ENCODE data around the gene TCEAL7. TPM values are rescaled to one million over a fixed set of nuclear protein-coding genes. Genes with fewer than 3 reads are reported as not detected.
A peak's percentile ranks its signal among the peaks of the same experiment; 100 is the strongest.

TCEAL7 gene
- polyA plus RNA-seq, 1 experiment = 5.5 TPM

- DNase-seq (ENCODE audit: low read depth) = no peak
- TF ChIP-seq CTCF (IDR thresholded peaks at IDR 0.05; ENCODE audit: insufficient read depth, low read depth, low read length) = no peak
- CTCF ChIA-PET = interaction anchor here (1.1 kb wide), 1 partner anchor 96 kb away, joined by 3 read pairs; no protein-coding TSS in a partner anchor
- no peaks in the 10 kb centered on the region for H3K36me3 ChIP-seq (ENCODE audit: control insufficient read depth, insufficient read depth, low read length)
- H3K27me3 ChIP-seq (ENCODE audit: control insufficient read depth, insufficient read depth, low read length) = no peaks in the 10 kb centered on the region
- POLR2A ChIA-PET = interaction anchor here (1.1 kb wide), 1 partner anchor 11 kb away, joined by 4 read pairs; the partner anchor contains the start of gene TCEAL9
- no peak overlapping the region for H3K4me3 ChIP-seq (ENCODE audit: low read depth, low read length)
Observed at GRCh38 chrX:103367502-103367901, 37.5 kb downstream of the TCEAL7 start.

DNA sequence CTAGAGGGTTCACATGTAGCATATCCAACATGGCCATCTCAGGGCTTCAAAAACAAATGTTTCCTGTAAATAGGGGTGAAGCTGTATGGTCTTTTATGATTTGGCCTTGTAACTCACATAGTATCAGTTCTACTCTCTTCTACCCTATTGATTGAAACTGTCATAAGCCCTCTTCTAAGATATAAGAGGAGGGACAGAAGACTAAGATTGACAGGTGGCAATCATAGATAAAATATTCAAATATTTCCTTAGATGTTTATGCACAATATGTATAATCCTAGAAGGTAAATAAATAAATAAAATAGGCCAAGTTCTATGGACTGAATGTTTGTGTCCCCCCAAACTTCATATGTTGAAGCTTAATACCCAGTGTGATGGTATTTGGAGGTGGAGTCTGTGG, 39.4 kb downstream of the TCEAL7 start:
- DNase-seq (ENCODE audit: low read depth) = no peak
- POLR2A ChIA-PET = no interaction called here
- Histone ChIP-seq H3K36me3 (ENCODE audit: control insufficient read depth, insufficient read depth, low read length) (no peaks in the 10 kb centered on the region), H3K27me3 (ENCODE audit: control insufficient read depth, insufficient read depth, low read length) (no peaks in the 10 kb centered on the region), H3K4me3 (ENCODE audit: low read depth, low read length) (no peak overlapping the region)
- CTCF ChIA-PET = no interaction called here
- TF ChIP-seq CTCF (IDR thresholded peaks at IDR 0.05; ENCODE audit: insufficient read depth, low read depth, low read length) = no peak

DNA sequence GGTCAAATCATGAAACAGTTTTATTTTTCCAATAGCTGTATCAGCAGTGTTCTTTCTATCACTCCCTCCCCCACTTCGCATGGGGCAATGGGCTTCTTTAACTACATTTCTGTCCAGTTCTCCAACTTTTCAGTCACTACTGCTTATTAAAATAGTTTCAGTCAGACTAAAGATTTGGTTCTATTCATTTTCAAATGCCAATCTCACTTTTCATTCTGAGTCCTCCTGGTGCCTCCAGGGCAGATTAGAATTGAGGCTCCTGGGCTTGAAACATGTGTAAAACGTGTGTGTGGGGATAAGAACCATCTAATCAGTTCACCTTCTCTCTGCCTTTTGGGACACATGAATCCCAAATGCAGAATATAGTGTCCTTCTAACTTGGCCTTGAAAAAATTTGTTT, 42.8 kb downstream of the TCEAL7 start:
- ChIA-PET CTCF (no interaction called here), POLR2A (no interaction called here)
- Histone ChIP-seq H3K36me3 (ENCODE audit: control insufficient read depth, insufficient read depth, low read length) (no peaks in the 10 kb centered on the region), H3K4me3 (ENCODE audit: low read depth, low read length) (no peak overlapping the region), H3K27me3 (ENCODE audit: control insufficient read depth, insufficient read depth, low read length) (no peaks in the 10 kb centered on the region)
- TF ChIP-seq CTCF (IDR thresholded peaks at IDR 0.05; ENCODE audit: insufficient read depth, low read depth, low read length) = no peak
- DNase-seq (ENCODE audit: low read depth) = no peak

DNA sequence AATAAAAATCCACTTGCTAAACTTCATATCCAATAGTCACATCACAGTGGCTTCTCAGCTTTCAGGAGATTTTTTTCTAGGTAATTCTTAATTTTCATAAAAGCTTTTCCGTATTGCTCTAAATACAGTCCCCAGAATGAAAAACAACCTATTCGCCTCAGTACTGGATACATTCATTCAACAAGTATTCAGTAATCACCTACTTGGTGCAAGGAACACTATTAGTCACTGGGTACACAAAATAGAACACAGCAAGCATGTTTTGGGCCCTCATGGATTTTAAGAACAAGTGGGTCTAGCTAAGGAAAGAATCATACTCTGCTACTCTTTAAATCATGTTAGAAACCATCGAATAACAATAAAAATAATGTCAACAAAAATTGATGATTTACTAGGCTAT, 43.5 kb downstream of the TCEAL7 start:
- no peak for TF ChIP-seq CTCF (IDR thresholded peaks at IDR 0.05; ENCODE audit: insufficient read depth, low read depth, low read length)
- POLR2A ChIA-PET = no interaction called here
- CTCF ChIA-PET = no interaction called here
- no peaks in the 10 kb centered on the region for H3K36me3 ChIP-seq (ENCODE audit: control insufficient read depth, insufficient read depth, low read length)
- no peak for DNase-seq (ENCODE audit: low read depth)
- no peaks in the 10 kb centered on the region for H3K27me3 ChIP-seq (ENCODE audit: control insufficient read depth, insufficient read depth, low read length)
- no peak overlapping the region for H3K4me3 ChIP-seq (ENCODE audit: low read depth, low read length)

DNA sequence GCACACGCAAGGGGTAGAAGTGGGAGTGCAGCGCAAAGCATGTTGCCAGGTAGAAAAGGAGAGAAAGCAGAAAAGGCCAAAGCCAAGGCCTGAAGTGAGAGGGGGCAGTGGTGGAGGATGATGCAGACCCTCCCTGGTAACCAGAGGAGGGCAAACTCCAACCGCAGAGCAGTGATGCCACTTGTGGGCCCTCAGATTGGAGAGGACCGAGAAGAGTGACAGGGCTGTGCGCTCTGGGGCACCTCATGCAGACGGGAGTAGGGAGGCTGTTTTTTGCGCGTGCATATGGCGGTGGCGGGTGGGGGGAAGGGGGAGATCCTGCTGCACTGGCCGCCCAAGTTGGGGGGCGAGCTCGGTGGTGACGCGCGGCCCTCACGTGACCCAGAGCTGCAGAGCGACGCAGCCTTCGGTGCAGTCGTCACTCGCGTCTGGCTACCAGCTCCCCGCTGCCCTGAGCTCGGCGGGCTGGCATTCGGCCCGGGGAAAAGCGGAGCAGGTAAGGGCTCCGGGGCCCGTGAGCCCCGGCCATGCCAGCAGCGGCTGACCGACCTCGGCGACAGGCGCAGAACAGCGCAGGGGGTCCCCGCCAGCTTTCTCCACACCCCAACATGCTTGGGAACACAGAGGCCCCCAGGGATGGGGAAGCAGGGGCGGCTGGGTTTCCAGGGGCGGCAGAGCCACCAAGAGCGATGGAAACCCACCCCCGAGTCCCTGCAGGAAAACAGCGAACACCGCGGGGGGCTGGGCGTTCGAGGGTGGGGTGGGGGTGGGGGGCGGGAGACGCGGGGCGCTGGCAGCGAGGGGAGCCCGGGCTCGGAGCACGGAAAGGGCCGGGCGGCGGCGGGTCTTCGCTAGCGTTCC, 46.3 kb downstream of the TCEAL7 start, which contains the start of gene BEX3:
Gene BEX3 (plus strand): TSS at position 421 of the 861 bp plus-strand sequence. CDS start 984 bp downstream, outside the sequence.
- ChIA-PET CTCF (interaction anchor here (0.7 kb wide), 1 partner anchor 47 kb away, joined by 4 read pairs; no protein-coding TSS in a partner anchor), POLR2A (no interaction called here)
- Histone ChIP-seq H3K36me3 (ENCODE audit: control insufficient read depth, insufficient read depth, low read length) (no peaks in the 10 kb centered on the region), H3K27me3 (ENCODE audit: control insufficient read depth, insufficient read depth, low read length) (no peaks in the 10 kb centered on the region), H3K4me3 (ENCODE audit: low read depth, low read length) (peak within 1 kb of the TSS; percentile 81)
- no peak for TF ChIP-seq CTCF (IDR thresholded peaks at IDR 0.05; ENCODE audit: insufficient read depth, low read depth, low read length)
- DNase-seq (ENCODE audit: low read depth) = no peak

Measured in BJ (cell line).